GM12801 (cell line): ENCODE results near the gene PRELID2.

Experiments
- CTCF ChIP-seq: IDR thresholded peaks from one replicate; pipeline ENCODE4 v1.5.1; 2011; ENCODE audit warnings: control low read depth; ENCODE audit not compliant: insufficient read length; ENCODE audit errors: extremely low read depth

Gene PRELID2

DNA sequence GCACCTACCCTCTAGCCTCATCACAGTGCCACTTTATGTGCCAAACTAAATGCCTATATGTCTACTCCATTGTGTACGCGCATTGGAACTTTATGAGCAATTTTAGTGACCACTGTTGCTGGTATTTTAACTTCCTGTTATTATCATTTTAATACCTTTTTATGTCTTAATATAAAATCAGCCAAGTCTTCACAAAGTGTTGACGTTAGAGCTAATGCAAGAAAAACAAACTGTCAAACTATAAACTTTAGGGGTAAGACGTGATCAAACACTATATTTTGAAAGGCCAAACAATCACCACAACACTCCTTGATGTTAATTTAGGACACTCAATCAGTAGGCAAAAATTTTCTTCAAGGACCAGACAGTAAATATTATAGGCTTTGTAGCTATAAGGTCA lies 73.9 kb downstream of the PRELID2 start:
- no peak for TF ChIP-seq CTCF

DNA sequence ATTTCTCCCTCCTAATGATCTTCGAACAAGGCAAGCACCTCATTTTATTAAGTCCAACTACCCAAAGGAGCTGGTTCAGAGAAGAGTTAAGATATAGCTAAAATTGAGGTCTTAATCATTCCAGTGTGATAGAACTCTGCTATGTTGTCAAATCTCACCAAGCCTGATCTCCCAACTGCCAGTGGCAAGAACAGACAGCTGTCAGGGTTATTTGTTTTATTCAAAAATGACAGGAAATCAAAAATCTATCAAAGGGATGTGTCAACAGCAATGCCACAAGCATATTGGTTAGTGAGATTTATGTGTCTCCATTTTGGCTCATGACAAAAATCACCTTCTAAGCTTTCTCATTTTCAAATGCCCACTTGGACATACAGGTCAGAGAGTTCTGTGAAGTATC lies 74.5 kb downstream of the PRELID2 start:
- TF ChIP-seq CTCF = no peak

DNA sequence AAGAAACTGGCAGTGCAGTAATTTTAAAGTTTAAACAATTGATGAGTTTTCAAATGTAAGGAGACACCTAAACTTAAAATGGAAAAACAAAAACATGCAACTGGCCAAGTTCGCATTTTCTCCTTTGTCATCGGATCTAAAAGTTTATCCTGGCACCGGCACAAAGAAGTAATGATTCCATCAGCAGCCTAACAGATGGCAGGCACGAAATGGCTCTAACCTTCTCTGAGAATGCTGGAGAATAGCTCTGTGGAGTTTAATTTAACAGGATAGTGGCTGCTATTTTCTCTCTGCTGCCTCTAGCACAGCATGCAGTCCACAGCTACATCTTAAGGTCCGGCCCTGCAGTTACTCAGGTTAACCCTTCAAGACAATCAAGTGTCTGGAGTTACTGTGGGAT lies 82.2 kb downstream of the PRELID2 start:
- TF ChIP-seq CTCF = no peak

DNA sequence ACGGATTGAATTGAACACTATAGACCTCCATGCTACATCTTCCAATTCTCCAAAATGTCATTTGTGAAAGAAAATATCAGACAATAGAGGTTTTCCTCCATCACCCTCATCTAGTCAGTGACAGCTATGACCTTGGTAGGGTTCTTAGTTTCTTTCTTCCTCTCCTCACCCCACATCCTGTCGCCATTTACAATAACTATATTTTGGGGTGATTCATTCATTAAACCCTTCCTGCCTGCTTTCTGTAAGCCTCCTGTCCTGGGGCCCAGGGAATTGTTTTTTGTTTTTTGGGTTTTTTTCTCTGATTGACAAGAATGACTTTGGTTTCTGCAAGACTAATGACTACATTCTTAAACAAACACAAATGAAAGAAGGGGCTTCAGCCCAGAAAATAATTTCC lies 82.6 kb downstream of the PRELID2 start:
- no peak for TF ChIP-seq CTCF

DNA sequence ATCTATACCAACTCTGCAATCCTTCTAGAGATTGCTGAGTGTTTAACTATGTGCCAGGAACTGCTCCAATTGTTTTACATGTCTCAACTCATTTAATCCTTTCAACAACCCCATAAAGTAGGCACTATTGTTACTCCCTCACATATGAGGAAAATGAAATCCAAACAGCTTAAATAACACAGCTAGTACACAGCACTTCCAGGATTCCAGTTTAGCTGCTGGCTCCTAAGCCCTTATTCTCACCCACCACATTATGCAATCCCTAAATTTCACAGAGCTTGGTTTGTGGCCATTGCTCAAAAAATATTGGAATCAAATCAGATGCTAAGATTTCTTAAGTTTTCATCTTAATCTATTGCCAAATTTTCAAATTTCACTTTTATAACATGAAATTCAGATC lies 84.9 kb downstream of the PRELID2 start:
- no peak for TF ChIP-seq CTCF

DNA sequence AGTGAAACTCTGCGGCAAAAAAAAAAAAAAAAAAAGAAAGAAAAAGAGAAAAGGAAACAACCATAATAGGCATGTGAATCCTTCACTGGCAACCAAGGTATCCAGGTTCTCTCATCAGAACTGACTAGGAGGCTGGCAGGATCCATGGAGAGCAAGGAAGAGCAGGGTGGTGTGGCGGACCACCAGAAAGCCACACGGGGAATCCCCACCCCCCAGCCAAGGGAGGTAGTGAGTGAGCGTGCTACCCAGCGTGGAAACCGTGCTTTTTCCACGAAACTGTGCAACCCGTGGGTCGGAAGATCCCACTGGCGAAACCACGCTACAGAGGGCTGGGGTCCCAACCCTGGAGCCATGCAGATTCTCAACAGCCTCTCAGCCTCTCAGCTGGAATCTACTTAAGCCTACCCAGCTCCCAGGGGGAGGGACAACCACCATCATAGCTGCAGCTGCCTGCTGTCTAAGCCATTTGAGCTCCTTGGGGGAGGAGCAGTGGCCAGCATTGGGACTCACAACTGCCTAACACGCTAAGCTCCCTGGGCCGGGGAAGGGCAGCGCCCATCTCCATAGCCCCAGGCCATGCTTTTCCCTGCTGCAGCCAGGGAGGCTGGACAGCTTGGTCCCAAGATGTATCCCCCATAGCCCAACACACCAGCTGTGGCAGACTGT lies 91.6 kb downstream of the PRELID2 start:
- no peak for TF ChIP-seq CTCF

DNA sequence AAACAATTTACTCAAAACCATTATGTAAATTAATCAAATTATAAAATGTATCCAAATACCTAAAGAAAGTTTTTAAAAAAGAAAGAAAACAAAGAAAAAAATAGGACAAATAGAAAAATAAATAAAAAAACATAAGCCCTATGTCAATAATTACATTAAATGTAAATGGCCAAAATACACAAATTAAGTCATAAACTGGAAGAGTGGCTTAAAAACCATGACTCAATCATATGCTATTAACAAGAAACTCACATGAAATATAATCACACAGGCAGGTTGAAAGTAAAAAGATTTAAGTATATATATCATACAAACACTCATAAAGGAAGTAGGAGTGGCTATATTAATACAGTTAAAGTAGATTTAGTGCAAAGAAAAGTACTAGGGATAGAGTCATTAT lies 95.3 kb downstream of the PRELID2 start:
- no peak for TF ChIP-seq CTCF

DNA sequence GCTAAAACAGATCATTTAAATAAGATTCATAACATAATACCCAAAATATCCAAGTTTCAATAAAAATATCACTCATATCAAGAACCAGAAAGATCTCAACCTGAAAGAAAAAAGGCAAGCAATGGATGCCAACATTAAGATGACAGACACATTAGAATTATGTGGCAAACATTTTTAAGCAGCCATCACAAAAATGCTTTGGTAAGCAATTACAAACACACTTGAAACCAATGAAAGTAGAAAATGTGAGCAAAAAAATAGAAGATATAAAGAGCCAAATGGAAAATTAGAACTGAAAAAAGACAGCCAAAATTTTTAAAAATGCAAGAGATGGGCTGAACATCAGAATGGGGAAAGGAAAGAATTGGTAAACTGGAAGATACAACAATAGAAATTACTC lies 96.9 kb downstream of the PRELID2 start:
- no peak for TF ChIP-seq CTCF
